Ovary (tissue), 9 donors: ENCODE measurements around the gene SULF2. TPM values are rescaled to one million over a fixed set of nuclear protein-coding genes. Genes with fewer than 3 reads are reported as not detected.

Experiments
- DNase-seq, 5 donors: peaks; one replicate each; pipeline ENCODE4 v3.0.0-alpha.2; 2019 to 2020
- H3K27ac ChIP-seq, 2 donors: fragments of 200-600 bp; one replicate each; pipeline versions ENCODE4 v1.5.1 to v1.8.0; 2019 to 2022
- H3K27me3 ChIP-seq: fragments of 200-600 bp; one replicate; pipeline ENCODE4 v1.8.0; 2022
- H3K36me3 ChIP-seq: fragments of 200-600 bp; sonication (generic); one replicate; pipeline ENCODE4 v1.5.1; 2019
- H3K4me1 ChIP-seq: one replicate; pipeline ENCODE4 v1.8.1; 2013; ENCODE audit warnings: mild to moderate bottlenecking, moderate library complexity; ENCODE audit not compliant: insufficient read depth
- H3K4me3 ChIP-seq: fragments of 200-600 bp; sonication (generic); one replicate; pipeline ENCODE4 v1.5.1; 2017
- H3K9me3 ChIP-seq, 2 donors: fragments of 200-600 bp in 1 of 2; sonication (generic) in 1 of 2; one replicate each; pipeline versions ENCODE4 v1.5.1 to v1.8.1; 2013 to 2019; ENCODE audit warnings: mild to moderate bottlenecking in 1 of 2, moderate library complexity in 1 of 2
- EP300 ChIP-seq: sonication (generic); formaldehyde crosslinking; IDR thresholded peaks from one replicate; pipeline ENCODE4 v1.6.1; 2017; ENCODE audit warnings: antibody characterized with exemption
- POLR2A ChIP-seq: fragments of 450-650 bp; IDR thresholded peaks from one replicate; pipeline ENCODE4 v1.6.1; 2017; ENCODE audit warnings: antibody characterized with exemption, mild to moderate bottlenecking, moderate library complexity
- WGBS, 3 donors: extraction: QIAGEN DNeasy Blood & Tissue Kit in 1 of 3; methylation state at CpG; one replicate each; pipeline versions ENCODE4 v1.1.5 to v1.1.7; 2013 to 2017; 5-methylcytosine and 5-hydroxymethylcytosine counted together
- intact Hi-C, 4 donors: fragments of 100-400 bp; cut with DNase I; formaldehyde crosslinking; loops; one replicate each; pipeline versions ENCODE4 v1.11.0 to v1.15.1; 2022 to 2023
- polyA plus RNA-seq, 2 donors: library from polyadenylated mRNA; stranded (reverse); fragments of 200-250 nt in 1 of 2; fragments of 350-450 nt in 1 of 2; fragmentation: Illumina TruSeq in 1 of 2; extraction: RNeasy Lipid Tissue Mini Kit (QIAGEN cat#74804) in 1 of 2; gene quantifications; one replicate each; pipeline ENCODE4 v1.2.3, GENCODE V29; 2013 to 2014
- total RNA-seq, 7 donors: library from RNA; depleted of rRNA in 2 of 7; stranded (reverse); fragments of >200 nt in 2 of 7; fragmentation: NEBNext Ultra II Directional in 3 of 7; extraction: Animal tissue kit (Norgen Biotek cat#: 25700) in 3 of 7; gene quantifications; one replicate each; pipeline versions ENCODE4 v1.1.0 to v1.2.4, GENCODE V29; 2016 to 2023
- TF ChIP-seq, protein P1 (sequence below), 3 donors: fragments of 450-650 bp in 2 of 3; fragments of 200-600 bp in 1 of 3; IDR thresholded peaks; one replicate each; pipeline versions ENCODE4 v1.5.1 to v1.8.0; 2016 to 2022; ENCODE audit warnings: antibody characterized with exemption in 3 of 3, mild to moderate bottlenecking in 1 of 3
- donor health status: DM: no; HTN: no; CAD: no; lungs with moderate emphysema.
- donor health status: DM: no; HTN: no; CAD: no.
- donor health status: Bipolar disorder and iron deficiency.
- donor health status: DM: yes; HTN: yes; CAD: no.
- donor health status: DM: no; HTN: no; CAD: no.
- donor health status: DM: yes; HTN: yes; CAD: no.

Gene SULF2
- total and polyA plus RNA-seq, 9 donors, result 128 to 423 (median 362) TPM

DNA sequence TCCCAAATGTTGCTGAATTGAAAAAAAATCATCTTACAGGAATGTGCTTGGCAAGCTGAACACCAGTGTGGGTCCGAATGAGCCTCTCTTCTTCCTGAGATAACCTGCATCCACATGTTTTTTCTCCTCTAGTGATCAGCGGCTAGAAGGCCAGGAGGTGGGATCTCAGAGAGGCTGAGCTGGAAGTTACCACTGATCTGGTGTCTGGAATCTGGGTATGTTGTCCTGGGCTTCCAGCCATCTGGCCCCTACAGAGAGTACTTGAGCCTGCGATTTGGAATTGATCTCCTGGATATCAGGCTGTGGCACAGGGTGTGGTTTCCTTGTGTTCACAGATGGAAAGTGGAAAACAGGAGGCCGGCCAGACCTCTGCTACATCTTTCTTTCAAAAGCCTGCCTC lies 35.9 kb downstream of the SULF2 start:
- Histone ChIP-seq H3K27ac (peak overlapping the region in 1 of 2 donors; percentile 21), H3K9me3 (no peaks in the 10 kb centered on the region), H3K4me1 (peaks cover 9% of the 10 kb centered on the region), H3K36me3 (no peaks in the 10 kb centered on the region), H3K4me3 (no peak overlapping the region), H3K27me3 (no peaks in the 10 kb centered on the region)
- WGBS, 3 donors, result 4 to 8% (median 6%) methylated on average over 4 of the region's 4 CpGs
- TF ChIP-seq EP300, result no peak
- TF ChIP-seq, protein P1, sequence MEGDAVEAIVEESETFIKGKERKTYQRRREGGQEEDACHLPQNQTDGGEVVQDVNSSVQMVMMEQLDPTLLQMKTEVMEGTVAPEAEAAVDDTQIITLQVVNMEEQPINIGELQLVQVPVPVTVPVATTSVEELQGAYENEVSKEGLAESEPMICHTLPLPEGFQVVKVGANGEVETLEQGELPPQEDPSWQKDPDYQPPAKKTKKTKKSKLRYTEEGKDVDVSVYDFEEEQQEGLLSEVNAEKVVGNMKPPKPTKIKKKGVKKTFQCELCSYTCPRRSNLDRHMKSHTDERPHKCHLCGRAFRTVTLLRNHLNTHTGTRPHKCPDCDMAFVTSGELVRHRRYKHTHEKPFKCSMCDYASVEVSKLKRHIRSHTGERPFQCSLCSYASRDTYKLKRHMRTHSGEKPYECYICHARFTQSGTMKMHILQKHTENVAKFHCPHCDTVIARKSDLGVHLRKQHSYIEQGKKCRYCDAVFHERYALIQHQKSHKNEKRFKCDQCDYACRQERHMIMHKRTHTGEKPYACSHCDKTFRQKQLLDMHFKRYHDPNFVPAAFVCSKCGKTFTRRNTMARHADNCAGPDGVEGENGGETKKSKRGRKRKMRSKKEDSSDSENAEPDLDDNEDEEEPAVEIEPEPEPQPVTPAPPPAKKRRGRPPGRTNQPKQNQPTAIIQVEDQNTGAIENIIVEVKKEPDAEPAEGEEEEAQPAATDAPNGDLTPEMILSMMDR (IDR thresholded peaks at IDR 0.05), result no peak
- no peak for TF ChIP-seq POLR2A
- intact Hi-C loops, result no loop called here
- DNase-seq, result peak in 3 of 5 donors; percentile 46 to 72 (median 54)

DNA sequence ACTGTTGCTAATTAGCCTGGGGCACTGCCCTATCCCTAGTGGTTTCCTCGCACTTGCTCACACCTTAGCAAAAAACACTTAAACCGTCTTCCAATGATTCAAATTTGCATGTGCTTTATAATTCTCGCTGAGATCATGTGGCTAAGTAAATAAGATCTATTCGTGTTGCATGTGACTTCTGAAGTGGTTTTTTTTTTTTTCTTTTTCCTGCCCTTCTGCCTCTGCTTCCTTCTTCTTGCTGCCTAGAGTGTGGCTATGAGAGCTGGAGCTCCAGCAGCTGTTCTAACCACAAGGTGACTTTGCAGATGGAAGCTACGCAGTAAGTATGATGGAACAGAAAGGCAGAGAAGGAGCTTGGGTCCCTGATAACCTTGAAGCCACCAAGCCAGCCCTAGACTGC lies 36.5 kb downstream of the SULF2 start:
- DNase-seq, result no peak
- peaks cover 9% of the 10 kb centered on the region for H3K4me1 ChIP-seq
- TF ChIP-seq, protein P1 (IDR thresholded peaks at IDR 0.05), result no peak
- H3K27ac ChIP-seq, result no peak overlapping the region
- no peaks in the 10 kb centered on the region for H3K36me3 ChIP-seq
- WGBS, 3 donors, result 64 to 70% (median 64%) methylated on average over 5 of the region's 5 CpGs
- no peaks in the 10 kb centered on the region for H3K27me3 ChIP-seq
- H3K4me3 ChIP-seq, result no peak overlapping the region
- H3K9me3 ChIP-seq, result no peaks in the 10 kb centered on the region
- intact Hi-C loops, result no loop called here

DNA sequence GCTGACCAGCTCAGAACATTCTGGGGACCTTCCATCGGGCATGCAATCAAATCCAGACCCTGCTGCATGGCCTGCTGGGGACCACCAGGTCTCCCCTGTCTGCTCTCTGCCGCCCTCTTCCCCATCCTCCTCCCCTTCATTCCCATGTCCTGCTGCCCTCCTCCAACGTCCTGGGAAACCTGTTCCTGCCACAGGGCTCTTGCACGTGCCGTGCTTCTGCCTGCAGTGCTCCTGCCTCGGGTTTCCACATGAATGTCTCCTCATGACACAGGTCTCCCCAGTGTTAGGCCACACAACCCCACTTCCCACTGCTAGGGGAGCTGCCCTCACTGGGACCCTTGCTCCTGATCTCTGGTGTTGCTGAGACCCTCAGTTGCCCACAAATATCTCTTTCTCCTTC lies 37.2 kb downstream of the SULF2 start:
- no peaks in the 10 kb centered on the region for H3K36me3 ChIP-seq
- no peaks in the 10 kb centered on the region for H3K9me3 ChIP-seq
- peaks cover 9% of the 10 kb centered on the region for H3K4me1 ChIP-seq
- TF ChIP-seq POLR2A (no peak), EP300 (no peak)
- TF ChIP-seq, protein P1 (IDR thresholded peaks at IDR 0.05), result no peak
- no peak overlapping the region for H3K4me3 ChIP-seq
- intact Hi-C loops, result no loop called here
- no peak overlapping the region for H3K27ac ChIP-seq
- H3K27me3 ChIP-seq, result no peaks in the 10 kb centered on the region
- DNase-seq, result no peak
- 88 to 92% (median 89%) methylated on average over 6 of the region's 6 CpGs for WGBS, 3 donors

DNA sequence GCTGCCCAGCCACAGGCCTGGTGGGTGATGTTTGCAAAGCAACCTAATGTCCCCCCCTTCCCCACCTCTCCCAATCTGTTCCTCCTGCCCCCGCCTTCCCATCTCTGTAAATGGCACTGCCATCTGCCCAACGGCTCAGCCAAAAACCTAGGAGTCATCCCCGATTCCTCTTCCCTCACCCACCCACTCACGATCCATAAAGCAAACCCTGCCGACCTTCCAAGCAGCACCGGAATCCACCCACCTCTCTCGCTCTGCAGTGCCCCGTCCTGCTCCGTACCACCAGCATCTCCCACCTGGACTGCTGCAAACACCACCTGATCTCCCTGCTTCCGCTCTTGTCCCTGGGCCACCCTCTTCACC lies 37.6 kb downstream of the SULF2 start:
- 87 to 92% (median 91%) methylated on average over 10 of the region's 10 CpGs for WGBS, 3 donors
- H3K4me3 ChIP-seq, result no peak overlapping the region
- no peak for DNase-seq
- H3K4me1 ChIP-seq, result peaks cover 11% of the 10 kb centered on the region
- intact Hi-C loops, result no loop called here
- H3K27me3 ChIP-seq, result no peaks in the 10 kb centered on the region
- no peak overlapping the region for H3K27ac ChIP-seq
- no peaks in the 10 kb centered on the region for H3K36me3 ChIP-seq
- no peaks in the 10 kb centered on the region for H3K9me3 ChIP-seq
- TF ChIP-seq, protein P1 (IDR thresholded peaks at IDR 0.05), result no peak
- TF ChIP-seq POLR2A (no peak), EP300 (no peak)

DNA sequence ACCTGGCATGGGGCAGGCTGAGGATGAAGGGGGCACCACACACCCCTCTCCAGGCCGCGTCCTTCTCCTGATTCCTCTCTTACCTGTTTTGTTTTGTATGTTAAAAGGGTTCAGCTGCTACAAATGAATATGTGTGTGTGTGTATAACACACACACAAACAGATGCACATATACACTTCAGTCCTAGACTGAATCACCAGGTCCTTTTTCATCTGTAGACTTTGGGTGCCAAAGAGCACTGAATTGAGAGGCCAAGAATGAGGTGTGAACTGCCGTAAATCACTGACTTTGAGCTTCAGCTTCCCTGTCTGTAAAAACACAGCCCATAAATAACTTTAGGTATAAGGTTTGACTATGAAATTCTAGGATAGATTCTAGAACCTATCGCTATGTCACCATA lies 40.5 kb downstream of the SULF2 start:
- intact Hi-C loops, result no loop called here
- Histone ChIP-seq H3K4me1 (peaks cover 20% of the 10 kb centered on the region), H3K27me3 (no peaks in the 10 kb centered on the region), H3K36me3 (no peaks in the 10 kb centered on the region), H3K4me3 (no peak overlapping the region), H3K27ac (no peak overlapping the region), H3K9me3 (no peaks in the 10 kb centered on the region)
- DNase-seq, result no peak
- 94 to 97% (median 96%) methylated on average over 4 of the region's 4 CpGs for WGBS, 3 donors
- TF ChIP-seq EP300, result no peak
- TF ChIP-seq, protein P1 (IDR thresholded peaks at IDR 0.05), result no peak
- TF ChIP-seq POLR2A, result no peak
